HEK293 (cell line): Measurements from ENCODE around the gene HOGA1.

ENCODE experiments used
- CTCF ChIP-seq: fragments of 450-650 bp; formaldehyde crosslinking; IDR thresholded peaks from 2 replicates; pipeline ENCODE4 v1.5.1; 2016; ENCODE audit warnings: missing biosample characterization, missing genetic modification characterization
- KLF10 ChIP-seq: fragments of 450-650 bp; IDR thresholded peaks from 2 replicates; pipeline ENCODE4 v1.5.1; 2018; ENCODE audit warnings: missing biosample characterization, mild to moderate bottlenecking, missing genetic modification characterization
- MZF1 ChIP-seq: fragments of 450-650 bp; formaldehyde crosslinking; IDR thresholded peaks from 2 replicates; pipeline ENCODE4 v1.5.1; 2017; ENCODE audit warnings: missing biosample characterization, missing genetic modification characterization, borderline replicate concordance
- REST ChIP-seq: fragments of 450-650 bp; formaldehyde crosslinking; IDR thresholded peaks from 2 replicates; pipeline ENCODE4 v1.5.1; 2016; ENCODE audit warnings: missing biosample characterization, missing genetic modification characterization
- ZNF274 ChIP-seq, 2 experiments: fragments of 200-500 bp in 1 of 2; fragments of 450-650 bp in 1 of 2; sonication (Bioruptor generic) in 1 of 2; formaldehyde crosslinking in 1 of 2; IDR thresholded peaks; 2 replicates each; pipeline versions ENCODE4 v1.5.1 to v1.6.1; 2014 to 2016; ENCODE audit warnings: borderline replicate concordance in 1 of 2, inconsistent platforms in 1 of 2, low read length in 1 of 2, missing biosample characterization in 1 of 2, missing genetic modification characterization in 1 of 2
- ZNF302 ChIP-seq: fragments of 450-650 bp; formaldehyde crosslinking; IDR thresholded peaks from 2 replicates; pipeline ENCODE4 v1.5.1; 2016; ENCODE audit warnings: missing biosample characterization, missing genetic modification characterization, low read depth
- ZNF366 ChIP-seq: fragments of 450-650 bp; formaldehyde crosslinking; conservative IDR thresholded peaks from 2 replicates; pipeline ENCODE4 v1.5.1; 2016; ENCODE audit warnings: missing biosample characterization, missing genetic modification characterization
- ZNF600 ChIP-seq: fragments of 450-650 bp; formaldehyde crosslinking; IDR thresholded peaks from 2 replicates; pipeline ENCODE4 v1.5.1; 2016; ENCODE audit warnings: missing biosample characterization, missing genetic modification characterization
- ZNF639 ChIP-seq: fragments of 450-650 bp; formaldehyde crosslinking; IDR thresholded peaks from 2 replicates; pipeline ENCODE4 v1.5.1; 2016; ENCODE audit warnings: missing biosample characterization, missing genetic modification characterization
- ZNF707 ChIP-seq: fragments of 450-650 bp; formaldehyde crosslinking; IDR thresholded peaks from 2 replicates; pipeline ENCODE4 v1.5.1; 2016; ENCODE audit warnings: missing biosample characterization, missing genetic modification characterization
- ZSCAN18 ChIP-seq: fragments of 450-650 bp; formaldehyde crosslinking; IDR thresholded peaks from 2 replicates; pipeline ENCODE4 v1.5.1; 2016; ENCODE audit warnings: missing biosample characterization, missing genetic modification characterization
- ZSCAN30 ChIP-seq: fragments of 450-650 bp; IDR thresholded peaks from 2 replicates; pipeline ENCODE4 v1.5.1; 2018; ENCODE audit warnings: missing biosample characterization, mild to moderate bottlenecking, missing genetic modification characterization, moderate library complexity
- TF ChIP-seq, protein P1 (sequence below): fragments of 450-650 bp; formaldehyde crosslinking; conservative IDR thresholded peaks from 2 replicates; pipeline ENCODE4 v1.5.1; 2016; ENCODE audit warnings: low read depth, missing biosample characterization, missing genetic modification characterization

- TF ChIP-seq CTCF (tag by site-specific recombination) = no peak
- no peak for TF ChIP-seq ZSCAN18
- TF ChIP-seq ZNF600 = no peak
- no peak for TF ChIP-seq ZNF366 (tag by site-specific recombination)
- TF ChIP-seq ZSCAN30 (tag by site-specific recombination) = no peak
- TF ChIP-seq, protein P1, sequence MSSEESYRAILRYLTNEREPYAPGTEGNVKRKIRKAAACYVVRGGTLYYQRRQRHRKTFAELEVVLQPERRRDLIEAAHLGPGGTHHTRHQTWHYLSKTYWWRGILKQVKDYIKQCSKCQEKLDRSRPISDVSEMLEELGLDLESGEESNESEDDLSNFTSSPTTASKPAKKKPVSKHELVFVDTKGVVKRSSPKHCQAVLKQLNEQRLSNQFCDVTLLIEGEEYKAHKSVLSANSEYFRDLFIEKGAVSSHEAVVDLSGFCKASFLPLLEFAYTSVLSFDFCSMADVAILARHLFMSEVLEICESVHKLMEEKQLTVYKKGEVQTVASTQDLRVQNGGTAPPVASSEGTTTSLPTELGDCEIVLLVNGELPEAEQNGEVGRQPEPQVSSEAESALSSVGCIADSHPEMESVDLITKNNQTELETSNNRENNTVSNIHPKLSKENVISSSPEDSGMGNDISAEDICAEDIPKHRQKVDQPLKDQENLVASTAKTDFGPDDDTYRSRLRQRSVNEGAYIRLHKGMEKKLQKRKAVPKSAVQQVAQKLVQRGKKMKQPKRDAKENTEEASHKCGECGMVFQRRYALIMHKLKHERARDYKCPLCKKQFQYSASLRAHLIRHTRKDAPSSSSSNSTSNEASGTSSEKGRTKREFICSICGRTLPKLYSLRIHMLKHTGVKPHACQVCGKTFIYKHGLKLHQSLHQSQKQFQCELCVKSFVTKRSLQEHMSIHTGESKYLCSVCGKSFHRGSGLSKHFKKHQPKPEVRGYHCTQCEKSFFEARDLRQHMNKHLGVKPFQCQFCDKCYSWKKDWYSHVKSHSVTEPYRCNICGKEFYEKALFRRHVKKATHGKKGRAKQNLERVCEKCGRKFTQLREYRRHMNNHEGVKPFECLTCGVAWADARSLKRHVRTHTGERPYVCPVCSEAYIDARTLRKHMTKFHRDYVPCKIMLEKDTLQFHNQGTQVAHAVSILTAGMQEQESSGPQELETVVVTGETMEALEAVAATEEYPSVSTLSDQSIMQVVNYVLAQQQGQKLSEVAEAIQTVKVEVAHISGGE (tag by site-specific recombination) = no peak
- no peak for TF ChIP-seq MZF1 (tag by site-specific recombination)
- no peak for TF ChIP-seq REST
- TF ChIP-seq ZNF639 = no peak
- no peak for TF ChIP-seq ZNF707 (tag by site-specific recombination)
- no peak for TF ChIP-seq KLF10
- TF ChIP-seq ZNF274 (IDR thresholded peaks at IDR 0.05; ENCODE audit: low read length) = no peak
- TF ChIP-seq ZNF274 (tag by site-specific recombination; IDR thresholded peaks at IDR 0.05; ENCODE audit: borderline replicate concordance) = no peak
- no peak for TF ChIP-seq ZNF302 (tag by site-specific recombination)
Observed at GRCh38 chr10:97583476-97583875, 713 bp upstream of the HOGA1 start.
